HG02852 (cell line): Measurements from ENCODE around the gene KDM7A.
"Not testable (repeated sequence)": the region's sequence is repeated elsewhere in the genome, so short reads cannot be mapped to it uniquely, and the experiment has no call there.

Experiments used
- ATAC-seq: cut with Tn5 transposase; IDR thresholded peaks from one replicate; pipeline ENCODE4 v1.9.1; 2021; ENCODE audit warnings: mild to moderate bottlenecking, moderate library complexity; ENCODE audit not compliant: unreplicated experiment

Gene KDM7A

DNA sequence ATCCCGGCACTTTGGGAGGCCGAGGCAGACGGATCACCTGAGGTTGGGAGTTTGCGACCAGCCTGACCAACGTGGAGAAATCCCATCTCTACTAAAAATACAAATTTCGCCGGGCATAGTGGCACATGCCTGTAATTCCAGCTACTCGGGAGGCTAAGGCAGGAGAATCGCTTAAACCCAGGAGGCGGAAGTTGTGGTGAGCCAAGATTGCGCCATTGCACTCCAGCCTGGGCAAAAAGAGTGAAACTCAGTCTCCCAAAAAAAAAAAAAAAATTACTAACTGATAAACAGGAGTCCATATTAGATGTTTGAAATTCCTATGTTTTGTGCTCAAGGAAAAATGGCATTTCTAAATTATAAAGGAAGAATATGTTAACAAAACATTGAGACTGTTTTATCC is 14.7 kb downstream of the KDM7A start:
- ATAC-seq = not testable (repeated sequence)

DNA sequence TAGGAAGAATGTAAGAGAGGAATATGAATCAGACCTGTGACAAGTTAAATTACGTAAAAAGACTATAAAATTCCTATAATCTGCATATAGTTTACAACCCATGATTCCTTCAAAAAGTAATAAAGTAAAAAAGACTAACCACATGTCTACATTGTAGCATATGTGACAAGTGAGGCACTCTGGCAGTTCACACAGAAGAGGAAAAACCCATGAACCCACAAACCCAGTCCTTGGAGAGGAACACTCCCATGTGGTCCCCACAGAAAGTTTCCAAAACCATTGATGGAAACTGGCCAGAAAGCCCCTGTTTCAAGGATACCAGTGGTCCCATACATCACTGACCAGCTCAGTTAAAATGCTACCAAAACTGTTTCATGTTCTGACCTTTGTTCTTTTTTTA is 15.7 kb downstream of the KDM7A start:
- ATAC-seq = no peak

DNA sequence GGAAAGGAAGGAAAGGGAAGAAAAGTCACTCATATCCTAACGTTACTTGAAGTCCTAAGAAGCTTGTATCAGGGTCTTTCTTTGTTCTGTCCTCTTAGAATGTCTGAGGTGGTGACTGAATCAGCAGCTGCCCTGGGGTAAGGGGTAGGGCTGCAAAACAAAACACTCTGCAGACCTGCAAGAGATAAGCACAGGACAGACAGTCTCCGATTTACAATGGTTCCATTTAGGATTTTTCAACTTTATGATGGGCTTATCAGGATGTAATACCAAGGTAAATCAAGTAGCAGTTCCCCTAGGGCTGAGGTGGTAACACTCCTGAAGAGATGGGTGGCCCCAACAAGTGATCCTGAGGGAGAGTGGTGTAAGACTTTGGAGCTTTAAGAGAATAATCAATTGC is 16.5 kb downstream of the KDM7A start:
- ATAC-seq = no peak

DNA sequence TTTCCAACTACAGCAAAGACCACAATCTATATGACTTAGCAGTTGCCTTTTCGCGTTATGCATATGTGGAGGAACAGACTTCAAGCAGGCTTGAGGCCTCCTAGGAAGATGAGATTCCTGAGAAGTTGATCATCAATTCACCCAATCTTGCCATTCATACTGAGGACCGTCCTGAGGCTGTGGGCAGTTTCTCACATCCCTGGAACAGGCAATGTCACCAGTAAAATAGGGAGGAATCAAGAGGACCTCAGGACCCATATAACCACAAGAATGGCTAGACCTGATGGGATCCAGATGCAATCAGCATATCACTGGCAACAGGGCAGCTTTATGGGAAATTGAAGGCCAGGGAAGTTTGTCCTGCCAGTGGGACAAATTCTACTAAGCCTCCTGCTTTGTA is 17.3 kb downstream of the KDM7A start:
- ATAC-seq = no peak

DNA sequence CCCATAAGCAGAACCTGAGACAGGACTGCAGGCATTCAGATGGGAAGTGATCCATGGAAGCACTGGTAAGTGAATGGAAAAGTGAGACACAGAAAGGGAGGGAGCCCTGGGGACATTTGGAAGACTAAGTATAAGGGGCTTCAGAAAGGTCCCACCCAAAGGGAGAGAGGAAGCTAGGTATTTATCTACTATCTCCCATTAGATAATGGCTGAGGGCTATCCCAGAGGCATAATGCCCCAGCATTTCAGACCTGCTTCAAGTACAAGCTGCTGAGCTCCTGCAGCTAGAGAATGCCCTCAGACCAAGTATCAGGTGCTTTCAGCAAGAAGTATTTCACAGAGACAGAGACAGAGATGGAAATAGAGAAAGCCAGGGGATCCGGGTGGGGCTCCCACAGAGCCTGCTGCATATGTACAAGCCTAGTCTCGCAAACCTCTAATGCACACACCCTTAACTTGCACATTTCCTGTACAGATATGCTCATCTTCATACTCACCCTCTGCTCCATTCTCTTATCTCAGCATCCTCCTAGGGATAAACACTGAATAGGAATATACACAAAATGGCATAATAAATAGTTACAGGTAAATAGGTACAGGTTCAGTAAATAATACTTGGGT is 20.2 kb downstream of the KDM7A start:
- ATAC-seq = no peak

DNA sequence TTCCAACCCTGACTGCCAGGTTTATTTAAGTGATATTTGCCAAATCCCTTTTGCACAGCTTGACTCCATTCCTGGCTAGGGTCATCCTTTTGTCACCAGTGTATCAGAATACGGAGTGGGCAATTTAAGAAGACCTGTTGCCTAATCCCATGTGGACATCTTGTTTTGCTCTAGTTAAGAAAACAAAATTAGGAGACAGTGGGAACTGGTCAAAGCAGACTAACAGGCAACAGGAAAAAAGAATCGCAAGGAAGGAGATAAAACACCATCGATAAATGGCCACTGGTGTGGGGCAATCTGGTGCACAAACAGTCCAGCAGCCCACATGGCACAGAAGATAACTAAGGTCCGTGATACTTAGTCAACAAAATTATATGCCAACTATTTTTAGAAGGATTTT is 21.4 kb downstream of the KDM7A start:
- ATAC-seq = no peak

DNA sequence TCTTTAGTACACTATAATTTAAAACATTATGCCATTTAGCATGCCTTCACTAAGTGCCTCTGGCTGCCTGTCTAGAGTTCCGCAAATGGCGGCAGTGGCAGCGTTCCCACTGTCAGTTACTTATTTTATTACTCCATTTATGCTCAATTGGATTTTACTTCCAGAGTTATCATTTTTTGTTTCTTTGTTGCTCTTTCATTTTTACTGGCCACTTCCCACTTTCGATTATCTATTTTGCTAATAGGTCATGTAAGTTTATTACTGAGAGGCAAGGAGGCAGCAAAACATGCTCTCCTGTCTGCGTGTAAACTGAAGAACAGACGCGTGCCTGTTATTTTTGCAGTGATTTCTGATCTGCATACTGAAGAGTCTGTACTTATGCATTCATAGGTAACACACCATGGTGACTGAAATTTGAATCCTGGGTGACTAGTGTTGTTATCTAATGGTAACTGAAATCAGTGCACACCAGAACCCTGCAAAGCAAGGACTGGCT is 23.1 kb downstream of the KDM7A start:
- ATAC-seq = no peak

DNA sequence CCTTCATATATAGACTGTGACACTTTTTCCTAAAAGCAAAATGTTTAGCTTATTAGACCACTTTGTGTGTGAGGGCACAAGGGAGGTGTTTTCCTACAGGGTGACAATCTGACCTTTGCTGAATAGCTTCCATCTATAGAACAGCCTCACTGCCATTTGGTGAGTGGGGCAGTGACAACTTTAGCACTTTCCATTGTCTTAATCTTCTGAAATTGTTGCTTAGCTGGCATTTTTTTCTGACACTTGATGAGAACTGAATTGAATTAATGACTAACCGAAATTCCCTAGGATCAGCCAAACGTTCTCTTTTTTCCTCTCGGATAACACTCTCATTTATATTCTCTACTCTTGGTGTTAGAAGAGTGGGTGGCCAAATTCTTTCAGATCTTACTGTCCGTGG is 30.2 kb downstream of the KDM7A start:
- no peak for ATAC-seq

DNA sequence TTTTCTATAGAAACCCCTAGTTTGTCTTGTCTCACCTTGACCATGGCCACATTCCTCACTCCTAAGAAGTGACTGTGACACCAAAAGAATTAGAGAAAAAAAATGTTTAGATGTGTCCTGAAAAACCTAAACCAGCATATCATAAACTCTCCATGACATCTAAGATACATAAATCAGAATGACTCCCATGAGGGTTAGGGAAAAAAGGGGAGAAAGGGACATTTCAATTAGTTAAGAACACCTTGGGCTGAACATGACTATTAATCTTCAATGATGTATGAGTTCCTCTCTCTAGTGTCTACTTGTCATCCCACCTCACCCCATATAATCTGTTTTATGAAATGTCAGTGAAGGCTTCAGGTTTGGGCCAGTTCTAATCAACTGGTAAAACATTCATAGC is 31.1 kb downstream of the KDM7A start:
- ATAC-seq = no peak

DNA sequence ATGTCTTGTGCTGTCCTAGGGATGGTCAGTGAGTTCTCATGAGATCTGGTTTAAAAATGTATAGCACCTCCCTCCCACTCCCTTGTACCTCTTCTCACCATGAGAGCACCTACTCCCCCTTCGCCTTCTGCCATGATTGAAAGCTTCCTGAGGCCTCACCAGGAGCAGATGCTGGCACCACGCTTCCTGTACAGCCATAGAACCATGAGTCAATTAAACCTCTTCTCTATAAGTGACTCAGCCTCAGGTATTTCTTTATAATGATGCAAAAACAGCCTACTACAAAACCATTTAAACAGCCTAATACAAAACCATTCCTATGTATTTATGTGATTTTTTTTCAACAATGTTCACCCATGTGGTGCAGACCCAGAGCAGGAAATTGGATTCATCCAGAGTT is 32.0 kb downstream of the KDM7A start:
- no peak for ATAC-seq

DNA sequence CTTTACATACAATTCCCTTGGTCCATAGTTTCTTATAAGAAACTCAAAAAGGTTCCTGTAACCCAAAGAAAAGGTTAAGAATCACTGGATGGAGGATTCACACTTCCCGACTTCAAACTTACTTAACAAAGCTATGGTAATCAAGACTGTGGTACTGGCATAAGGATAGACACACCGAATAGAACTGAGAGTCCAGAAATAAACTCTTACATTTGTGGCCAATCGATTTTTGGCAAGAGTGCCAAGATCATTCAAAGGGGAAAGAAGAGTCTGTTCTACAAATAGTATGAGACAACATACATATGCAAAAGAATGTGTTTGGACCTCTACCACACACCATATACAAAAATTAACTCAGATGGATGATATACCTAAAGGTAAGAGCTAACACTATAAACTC is 32.8 kb downstream of the KDM7A start:
- ATAC-seq = no peak

DNA sequence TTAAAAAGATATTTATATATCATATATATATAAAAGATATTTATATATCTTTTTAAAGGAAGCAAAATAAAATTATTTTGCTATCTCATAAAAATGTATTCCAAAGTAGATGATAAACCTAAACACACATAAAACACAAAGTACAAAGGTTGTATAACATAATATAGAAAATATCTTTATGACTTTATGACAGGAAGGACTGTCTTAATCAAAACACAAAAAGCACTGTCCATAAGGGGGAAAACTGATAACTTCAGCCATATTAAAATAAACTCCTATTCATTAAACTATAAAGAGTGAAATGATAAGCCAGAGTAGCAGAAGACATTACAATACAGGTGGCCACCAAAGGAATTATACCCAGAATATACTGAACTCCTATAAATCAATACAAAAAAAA is 34.8 kb downstream of the KDM7A start:
- ATAC-seq = no peak

DNA sequence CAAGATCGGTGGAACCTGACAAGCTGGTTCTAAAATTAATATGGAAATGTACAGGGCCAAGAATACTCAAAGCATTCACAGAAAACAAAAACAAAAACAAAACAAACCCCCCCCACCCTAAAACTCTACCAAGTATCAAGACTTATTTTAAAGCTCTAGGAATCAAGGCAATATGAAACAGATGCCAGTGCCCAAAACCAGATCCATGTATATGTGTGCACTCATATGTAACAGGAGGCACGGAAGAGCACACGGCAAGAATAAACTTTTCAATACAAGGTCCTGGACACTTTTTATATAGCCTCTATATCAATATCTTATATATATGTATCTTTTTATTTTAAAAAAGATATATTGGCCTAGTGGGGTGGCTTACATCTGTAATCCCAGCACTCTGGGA is 35.5 kb downstream of the KDM7A start:
- ATAC-seq = no peak

DNA sequence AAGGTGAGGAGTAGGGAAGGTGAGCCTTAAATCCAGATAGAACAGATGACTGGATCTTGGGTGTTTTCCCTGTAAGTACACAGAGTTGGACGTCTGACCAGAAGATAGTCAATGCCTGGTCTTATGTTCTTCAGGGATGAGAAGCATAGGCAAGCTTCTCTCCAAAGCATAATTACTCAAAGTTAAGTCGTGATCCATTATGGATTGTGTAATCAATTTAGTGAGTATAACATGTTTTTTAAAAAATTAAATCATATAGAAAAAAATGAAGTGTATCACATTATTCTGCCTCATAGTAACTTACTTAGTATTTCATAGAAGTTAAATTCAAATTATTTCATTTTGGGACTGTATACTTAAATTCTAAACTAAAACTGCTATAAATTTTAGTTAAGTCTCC is 39.7 kb downstream of the KDM7A start:
- ATAC-seq = no peak

DNA sequence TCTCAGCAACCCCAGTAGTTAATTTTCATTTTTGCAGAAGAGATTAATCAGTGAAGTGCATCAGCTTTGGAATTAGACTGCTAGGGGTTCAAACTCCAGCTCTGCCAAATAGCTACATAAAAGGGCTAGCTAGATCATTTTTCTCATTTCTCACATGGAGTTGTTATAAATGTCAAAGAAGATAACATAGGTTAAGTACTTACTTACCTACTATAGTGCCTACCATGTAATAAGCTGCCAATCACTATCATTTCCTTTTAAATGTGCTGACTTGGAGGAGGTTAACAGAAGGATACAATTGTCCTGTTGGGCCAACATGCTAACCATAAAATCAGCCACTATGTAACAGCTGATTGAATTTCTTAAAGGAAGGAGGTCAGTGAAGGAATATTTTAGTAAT is 40.7 kb downstream of the KDM7A start:
- ATAC-seq = no peak

DNA sequence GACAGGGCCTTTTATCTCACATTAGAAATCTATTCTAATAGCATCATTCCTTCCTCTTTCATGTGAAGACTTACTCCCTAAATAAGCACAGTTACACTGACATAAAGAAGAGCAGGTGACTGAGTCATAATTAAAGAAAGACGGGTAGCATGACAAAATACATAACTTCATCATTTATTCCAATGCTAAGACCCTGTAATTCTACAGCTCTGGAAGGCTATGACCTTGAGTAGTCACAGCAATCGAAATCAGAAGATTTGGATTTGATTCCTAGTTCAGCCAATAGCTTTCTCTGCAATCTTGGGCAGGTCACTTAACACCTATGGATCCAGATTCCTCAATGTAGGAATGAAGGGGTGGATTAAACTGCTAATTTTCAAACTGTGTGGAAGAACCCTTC is 42.7 kb downstream of the KDM7A start:
- ATAC-seq = no peak

DNA sequence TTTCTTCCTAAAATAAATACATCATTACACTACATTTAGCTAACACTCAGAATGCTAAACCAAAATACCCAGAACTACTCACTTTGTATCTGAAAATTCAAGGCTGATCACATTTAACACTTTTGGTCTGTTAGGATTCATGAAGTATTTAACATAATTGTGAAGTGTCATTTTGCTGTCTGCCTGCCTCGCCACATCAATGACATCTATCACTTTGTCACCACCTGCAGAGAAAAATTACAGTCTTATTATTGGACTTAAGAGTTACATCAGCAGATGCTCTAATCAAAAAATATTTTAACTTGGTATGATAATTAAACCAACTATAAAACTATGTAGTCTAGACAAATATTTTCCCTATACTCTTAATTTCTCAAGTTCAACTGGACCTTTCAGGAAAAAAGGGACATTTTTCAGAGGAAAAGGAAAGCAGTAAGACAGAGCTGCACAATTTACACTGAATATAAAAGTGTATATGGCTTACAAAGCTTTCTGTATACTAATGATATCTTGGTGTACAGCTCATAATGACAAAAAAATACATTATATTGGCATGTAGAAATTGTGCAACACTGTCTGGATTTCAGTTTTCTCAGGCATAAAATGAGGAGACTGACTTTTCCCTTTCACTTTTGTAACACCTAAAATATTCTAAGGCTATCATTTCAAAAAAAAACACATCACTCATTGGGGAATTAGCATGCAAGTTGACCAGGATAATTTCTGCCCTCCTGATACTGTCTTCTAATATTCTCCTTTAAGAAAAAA is 49.2 kb downstream of the KDM7A start:
- no peak for ATAC-seq

DNA sequence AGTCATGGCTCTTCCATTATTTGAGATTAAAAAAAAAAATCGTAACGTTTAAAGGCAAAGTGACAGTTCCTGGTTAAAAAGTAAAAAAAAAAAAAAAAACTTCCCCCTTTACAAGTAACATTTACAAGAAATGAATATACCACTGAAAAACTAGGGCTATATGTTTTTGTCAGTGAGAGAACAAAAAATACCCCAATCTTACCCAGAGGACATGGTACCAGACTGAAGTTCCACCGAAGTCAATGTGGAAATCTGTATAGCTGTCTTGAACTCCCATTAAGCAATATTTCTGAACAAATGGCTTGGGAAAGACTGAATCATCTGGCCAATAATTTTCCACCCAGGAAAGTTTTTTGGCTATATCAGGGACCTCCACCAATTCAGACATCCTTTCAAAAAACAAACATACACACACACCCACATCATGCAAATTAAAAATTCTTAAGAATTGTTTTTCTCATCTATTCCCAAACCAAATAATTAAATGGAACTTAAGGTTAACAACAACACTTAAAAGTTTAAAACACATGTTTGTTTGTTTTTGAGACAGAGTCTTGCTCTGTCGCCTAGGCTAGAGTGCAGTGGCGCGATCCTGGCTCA is 50.2 kb downstream of the KDM7A start:
- no peak for ATAC-seq

DNA sequence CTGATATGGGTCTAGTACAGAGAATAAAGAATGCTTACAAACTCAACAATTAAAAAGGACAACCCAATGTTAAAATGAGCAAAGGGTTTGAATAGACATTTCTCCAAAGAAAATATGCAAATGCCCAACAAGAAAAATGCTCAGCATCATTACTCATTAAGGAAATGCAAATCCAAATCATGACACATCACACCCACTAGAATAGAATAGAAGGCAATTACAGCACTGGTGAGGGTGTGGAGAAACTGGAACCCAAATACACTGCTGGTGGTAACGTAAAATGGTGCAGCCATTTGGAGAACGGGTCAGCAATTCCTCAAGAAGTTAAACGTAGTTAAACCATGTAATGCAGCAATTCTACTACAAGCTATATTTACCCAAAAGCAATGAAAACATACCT is 53.8 kb downstream of the KDM7A start:
- no peak for ATAC-seq

DNA sequence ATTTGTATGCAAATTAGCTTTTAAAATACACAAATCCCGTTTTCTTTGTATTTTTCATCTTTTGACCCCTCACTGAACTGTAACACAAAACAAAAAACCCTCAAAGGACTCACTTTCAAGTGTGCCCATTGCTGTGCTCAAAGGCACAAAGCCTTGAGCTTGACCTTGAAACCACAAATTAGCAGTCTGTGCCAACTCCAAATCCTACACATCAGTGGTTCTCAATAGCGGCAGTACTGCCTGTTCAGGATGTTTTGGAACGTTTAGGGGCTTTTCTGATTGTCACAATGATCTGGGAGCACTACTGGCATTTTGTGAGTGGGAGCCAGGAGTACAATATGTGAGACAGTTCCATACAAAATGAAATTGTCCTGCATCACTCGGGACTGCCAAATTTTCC is 55.5 kb downstream of the KDM7A start:
- ATAC-seq = no peak

DNA sequence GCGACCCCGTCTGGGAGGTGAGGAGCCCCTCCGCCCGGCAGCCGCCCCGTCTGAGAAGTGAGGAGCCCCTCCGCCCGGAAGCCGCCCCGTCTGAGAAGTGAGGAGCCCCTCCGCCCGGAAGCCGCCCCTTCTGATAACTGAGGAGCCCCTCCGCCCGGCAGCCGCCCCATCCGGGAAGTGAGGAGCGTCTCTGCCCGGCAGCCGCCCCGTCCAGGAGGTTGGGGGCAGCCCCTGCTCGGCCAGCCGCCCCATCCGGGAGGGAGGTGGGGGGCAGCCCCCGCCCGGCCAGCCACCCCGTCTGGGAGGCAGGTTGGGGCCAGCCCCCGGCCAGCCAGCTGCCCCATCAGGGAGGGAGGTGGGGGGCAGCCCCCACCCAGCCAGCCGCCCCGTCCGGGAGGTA is 62.0 kb downstream of the KDM7A start:
- not testable (repeated sequence) for ATAC-seq

DNA sequence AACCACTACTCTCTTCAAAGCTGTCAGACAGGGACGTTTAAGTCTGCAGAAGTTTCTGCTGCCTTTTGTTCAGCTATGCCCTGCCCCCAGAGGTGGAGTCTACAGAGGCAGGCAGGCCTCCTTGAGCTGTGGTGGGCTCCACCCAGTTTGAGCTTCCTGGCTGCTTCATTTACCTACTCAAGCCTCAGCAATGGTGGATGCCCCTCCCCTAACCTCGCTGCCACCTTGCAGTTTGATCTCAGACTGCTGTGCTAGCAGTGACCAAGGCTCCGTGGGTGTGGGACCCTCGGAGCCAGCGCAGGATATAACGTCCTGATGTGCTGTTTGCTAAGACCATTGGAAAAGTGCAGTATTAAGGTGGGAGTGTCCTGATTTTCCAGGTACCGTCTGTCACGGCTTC is 68.0 kb downstream of the KDM7A start:
- not testable (repeated sequence) for ATAC-seq
